GM11168 (cell line): ENCODE data around the gene PDE6G.

Source experiments
- in situ Hi-C: fragments of 300-500 bp; cut with MboI; formaldehyde crosslinking; loops from one replicate; pipeline ENCODE4 v1.12.0; 2022; ENCODE audit warnings: low sequenced_read_pairs; ENCODE audit not compliant: unreplicated experiment

The PDE6G gene

GRCh38 chr17:81656118-81656743 lies at the start of gene PDE6G:
Gene PDE6G, minus strand, starts transcription at chr17:81656542. Its CDS starts 3,237 bp downstream, at chr17:81653305.
- in situ Hi-C loops: no loop called here

GRCh38 chr17:81705518-81706231 lies 49.3 kb upstream of the PDE6G start:
- in situ Hi-C loops: no loop called here

GRCh38 chr17:81703747-81704654 lies 47.7 kb upstream of the PDE6G start:
- in situ Hi-C loops: no loop called here

DNA sequence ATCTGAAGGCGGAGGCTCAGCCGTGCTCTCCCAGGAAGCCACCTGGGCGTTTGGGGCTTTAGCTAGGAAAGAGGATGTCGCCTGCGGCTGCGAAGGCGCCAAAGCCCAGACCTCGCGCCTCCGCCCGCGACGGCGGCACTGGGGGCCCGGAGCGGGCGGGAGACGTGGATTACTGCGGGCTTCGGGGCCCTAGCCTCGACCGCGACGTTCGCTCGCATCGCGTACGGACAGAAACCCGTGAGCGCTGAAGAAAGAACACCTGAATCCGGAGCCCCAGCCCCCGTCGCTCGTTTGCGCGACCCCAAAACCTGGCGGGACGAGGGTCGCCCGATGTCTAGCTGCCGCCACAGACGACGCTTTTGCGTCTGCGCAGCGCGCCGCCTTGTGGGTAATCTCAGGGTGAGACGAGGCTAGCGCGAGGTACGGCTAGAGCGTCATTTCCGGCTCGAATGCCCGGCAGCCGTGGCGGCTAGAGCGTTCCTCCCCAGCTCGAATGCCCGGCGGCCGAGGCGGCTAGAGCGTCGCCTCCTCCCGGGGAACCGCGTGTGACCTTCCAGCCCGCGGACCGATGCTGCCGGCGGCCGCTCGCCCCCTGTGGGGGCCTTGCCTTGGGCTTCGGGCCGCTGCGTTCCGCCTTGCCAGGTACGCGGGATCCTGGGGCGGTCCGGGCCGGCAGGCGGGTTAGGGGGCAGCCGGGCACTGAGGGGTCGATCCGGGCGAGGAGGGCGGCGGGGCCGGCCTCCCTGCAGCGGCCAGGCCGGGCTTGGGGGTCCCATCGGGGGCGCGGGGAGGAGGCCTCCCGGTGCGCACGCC lies 46.8 kb upstream of the PDE6G start, which contains the start of gene MRPL12:
TSS of gene MRPL12 (plus strand) at position 434 of the 813 bp plus-strand sequence. CDS start at position 569, 135 bp downstream.
- in situ Hi-C loops: no loop called here

DNA sequence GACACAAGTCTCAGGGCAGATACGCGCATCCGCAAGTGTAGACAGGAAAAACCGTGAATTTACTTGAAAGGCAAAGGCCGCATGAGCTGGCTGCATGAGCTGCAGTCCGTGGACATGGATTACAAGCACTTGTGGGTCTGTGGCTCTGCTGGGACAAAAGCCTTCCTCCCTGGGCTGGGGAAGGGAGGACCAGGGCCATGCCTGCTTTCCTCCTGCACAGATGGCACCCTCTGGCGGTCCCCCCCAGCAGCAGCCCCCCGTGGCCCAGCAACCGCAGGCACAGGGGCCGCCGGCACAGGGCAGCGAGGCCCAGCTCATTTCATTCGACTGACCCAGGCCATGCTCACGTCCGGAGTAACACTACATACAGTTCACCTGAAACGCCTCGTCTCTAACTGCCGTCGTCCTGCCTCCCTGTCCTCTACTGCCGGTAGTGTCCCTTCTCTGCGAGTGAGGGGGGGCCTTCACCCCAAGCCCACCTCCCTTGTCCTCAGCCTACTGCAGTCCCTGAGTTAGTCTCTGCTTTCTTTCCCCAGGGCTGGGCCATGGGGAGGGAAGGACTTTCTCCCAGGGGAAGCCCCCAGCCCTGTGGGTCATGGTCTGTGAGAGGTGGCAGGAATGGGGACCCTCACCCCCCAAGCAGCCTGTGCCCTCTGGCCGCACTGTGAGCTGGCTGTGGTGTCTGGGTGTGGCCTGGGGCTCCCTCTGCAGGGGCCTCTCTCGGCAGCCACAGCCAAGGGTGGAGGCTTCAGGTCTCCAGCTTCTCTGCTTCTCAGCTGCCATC lies 45.1 kb upstream of the PDE6G start:
- in situ Hi-C loops: no loop called here

- in situ Hi-C loops: no loop called here
Measured at GRCh38 chr17:81700353-81701287, 44.3 kb upstream of the PDE6G start.

DNA sequence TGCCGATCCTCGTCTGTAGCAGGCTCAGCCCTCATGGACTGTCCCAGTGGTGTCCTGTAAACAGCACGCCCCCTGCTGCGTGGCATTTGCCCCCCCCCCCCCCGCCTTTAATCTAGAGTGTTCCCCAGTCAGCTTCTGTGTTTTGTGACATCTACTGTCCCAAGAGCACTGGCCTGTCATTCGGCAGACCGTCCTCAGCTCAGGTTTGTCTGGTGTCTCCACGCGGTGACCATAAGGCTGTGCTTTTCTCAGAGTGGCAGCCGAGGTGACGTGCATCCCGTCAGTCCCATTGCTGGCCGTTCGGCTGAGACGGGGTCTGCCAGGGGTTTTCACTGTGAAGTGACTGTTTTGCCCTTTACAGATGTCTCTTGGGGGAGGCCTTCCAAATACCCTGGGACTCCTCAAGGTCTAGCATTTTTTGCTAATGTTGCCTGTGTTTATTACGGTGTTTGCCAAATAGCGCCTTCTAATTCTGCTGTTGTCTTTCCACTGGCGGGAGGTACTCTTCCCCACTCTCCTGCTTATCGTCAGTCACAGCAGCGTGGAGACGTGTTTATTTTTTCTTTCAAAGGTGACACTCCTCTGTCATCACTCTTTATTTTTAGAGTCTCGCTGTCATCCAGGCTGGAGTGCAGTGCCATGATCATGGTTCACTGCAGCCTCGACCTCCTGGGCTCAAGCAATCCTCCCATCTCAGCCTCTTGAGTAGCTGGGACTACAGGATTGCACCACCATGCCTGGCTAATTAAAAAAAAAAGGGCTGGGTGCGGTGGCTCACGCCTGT lies 41.1 kb upstream of the PDE6G start:
- in situ Hi-C loops: no loop called here

DNA sequence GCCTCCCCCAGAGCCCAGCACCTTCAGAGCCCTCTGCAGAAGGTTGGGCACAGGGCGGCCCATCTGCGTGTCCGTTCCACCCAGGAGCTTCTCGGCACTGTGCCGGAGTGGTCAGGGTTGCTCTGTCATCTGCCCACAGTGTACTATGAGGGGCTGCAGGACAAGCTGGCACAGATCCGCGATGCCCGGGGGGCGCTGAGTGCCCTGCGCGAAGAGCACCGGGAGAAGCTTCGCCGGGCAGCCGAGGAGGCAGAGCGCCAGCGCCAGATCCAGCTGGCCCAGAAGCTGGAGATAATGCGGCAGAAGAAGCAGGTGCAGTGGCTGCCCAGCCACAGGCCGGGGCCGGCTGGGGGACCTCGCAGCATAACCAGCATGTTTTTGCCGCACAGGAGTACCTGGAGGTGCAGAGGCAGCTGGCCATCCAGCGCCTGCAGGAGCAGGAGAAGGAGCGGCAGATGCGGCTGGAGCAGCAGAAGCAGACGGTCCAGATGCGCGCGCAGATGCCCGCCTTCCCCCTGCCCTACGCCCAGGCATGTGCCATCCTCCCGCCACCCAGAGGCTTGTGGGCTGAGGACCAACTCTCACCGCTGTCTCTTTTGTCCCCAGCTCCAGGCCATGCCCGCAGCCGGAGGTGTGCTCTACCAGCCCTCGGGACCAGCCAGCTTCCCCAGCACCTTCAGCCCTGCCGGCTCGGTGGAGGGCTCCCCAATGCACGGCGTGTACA lies 40.0 kb upstream of the PDE6G start:
- in situ Hi-C loops: no loop called here

- in situ Hi-C loops: no loop called here
Measured at GRCh38 chr17:81695801-81696200, 39.5 kb upstream of the PDE6G start.

DNA sequence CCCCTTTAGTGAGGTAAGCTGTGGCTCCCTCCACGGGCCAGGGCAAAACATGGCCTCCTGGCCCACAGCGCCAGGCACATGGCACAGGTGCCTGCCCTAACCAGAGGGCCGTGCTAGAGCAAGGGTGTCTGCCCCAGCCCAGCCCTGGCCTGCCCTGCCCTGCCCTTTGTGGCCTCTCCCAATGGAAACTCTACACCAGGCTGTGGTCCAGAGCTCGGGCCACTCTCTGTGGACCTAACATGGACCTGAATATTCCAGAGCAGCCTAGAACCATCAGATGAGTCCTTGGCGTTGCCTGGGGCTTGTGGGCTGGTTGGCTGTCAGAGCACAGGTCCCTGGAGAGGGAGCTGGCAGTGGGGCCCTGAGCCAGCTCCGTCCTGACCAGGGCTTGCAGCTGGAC lies 38.9 kb upstream of the PDE6G start:
- in situ Hi-C loops: no loop called here

DNA sequence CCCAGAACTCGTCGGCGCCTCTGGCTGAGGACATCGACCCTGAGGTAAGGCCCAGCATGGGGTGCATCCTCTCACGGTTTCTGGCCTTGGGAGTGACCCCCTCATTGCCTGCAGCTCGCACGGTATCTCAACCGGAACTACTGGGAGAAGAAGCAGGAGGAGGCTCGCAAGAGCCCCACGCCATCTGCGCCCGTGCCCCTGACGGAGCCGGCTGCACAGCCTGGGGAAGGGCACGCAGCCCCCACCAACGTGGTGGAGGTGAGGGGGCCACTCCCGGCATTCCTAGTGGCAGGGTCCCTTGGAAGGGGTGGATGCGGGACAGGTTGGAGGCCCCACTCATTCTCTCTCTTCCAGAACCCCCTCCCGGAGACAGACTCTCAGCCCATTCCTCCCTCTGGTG lies 38.5 kb upstream of the PDE6G start:
- in situ Hi-C loops: no loop called here

DNA sequence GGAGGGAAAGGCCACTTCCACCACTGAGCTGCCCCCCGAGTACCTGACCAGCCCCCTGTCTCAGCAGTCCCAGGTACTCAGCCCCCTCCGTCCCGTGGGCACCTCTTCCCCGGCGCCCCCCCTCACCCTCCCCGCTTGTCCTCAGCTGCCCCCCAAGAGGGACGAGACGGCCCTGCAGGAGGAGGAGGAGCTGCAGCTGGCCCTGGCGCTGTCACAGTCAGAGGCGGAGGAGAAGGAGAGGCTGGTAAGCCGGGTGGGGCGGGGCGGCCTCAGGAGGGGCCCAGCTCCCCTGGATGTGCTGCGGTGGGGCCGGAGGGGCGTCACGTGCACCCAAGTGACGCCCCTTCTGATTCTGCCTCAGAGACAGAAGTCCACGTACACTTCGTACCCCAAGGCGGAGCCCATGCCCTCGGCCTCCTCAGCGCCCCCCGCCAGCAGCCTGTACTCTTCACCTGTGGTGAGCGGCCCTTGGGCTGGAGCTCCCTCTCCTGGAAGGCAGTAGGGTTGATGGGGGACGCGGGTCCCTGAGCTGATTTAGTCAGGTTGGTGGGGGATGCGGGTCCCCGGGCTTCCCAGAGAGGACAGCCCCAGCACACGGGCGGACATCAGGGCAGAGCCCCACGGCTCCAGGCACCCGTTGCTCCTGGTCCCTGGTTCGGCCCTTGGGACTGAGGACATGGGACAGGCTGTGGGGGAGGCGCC lies 37.3 kb upstream of the PDE6G start:
- in situ Hi-C loops: no loop called here

GRCh38 chr17:81691608-81692007 lies 35.3 kb upstream of the PDE6G start:
- in situ Hi-C loops: no loop called here

- in situ Hi-C loops: no loop called here
Measured at GRCh38 chr17:81691196-81691595, 34.9 kb upstream of the PDE6G start.

DNA sequence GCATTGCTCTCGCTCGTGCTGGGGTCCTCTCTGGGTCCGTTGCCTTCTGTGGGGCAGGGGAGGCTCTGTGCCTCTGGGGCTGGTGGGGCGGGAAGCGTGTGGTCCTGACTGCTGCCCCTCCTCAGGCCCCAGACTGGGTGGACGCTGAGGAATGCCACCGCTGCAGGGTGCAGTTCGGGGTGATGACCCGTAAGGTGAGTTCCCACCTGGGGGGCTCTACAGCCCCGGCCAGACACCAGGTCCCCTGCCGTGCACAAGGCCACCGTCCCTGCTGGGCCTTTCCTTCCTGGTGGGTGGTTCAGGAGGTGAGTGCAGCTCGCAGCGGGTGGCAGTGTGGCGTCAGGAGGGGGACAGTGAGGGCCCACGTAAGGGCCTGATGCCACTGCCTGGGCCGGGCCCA lies 34.2 kb upstream of the PDE6G start:
- in situ Hi-C loops: no loop called here

- in situ Hi-C loops: no loop called here
Measured at GRCh38 chr17:81690066-81690465, 33.7 kb upstream of the PDE6G start.
